ENCODE results near the gene BEST1.
A peak's percentile ranks its signal among the peaks of the same experiment; 100 is the strongest.

Gene BEST1

GRCh38 chr11:61959678-61960077, 9.5 kb downstream of the BEST1 start:
- Histone ChIP-seq H3K4me2 (ENCODE audit: insufficient read depth, low read length, poor library complexity, severe bottlenecking) (no peak overlapping the region), H3K27ac (replicated peaks; ENCODE audit: low read length) (no peak overlapping the region), H2AK5ac (ENCODE audit: low read depth, low read length) (no peak overlapping the region), H2BK15ac (ENCODE audit: low read length) (no peak overlapping the region), H3K4me1 (ENCODE audit: control insufficient read depth in 2 of 2, insufficient read depth in 1 of 2, low read depth in 1 of 2, low read length in 2 of 2) (peaks cover 0 to 5% of the 10 kb centered on the region in 2 donors), H3K27me3 (ENCODE audit: control insufficient read depth in 3 of 3, insufficient read depth in 3 of 3, low read depth in 1 of 3, low read length in 3 of 3) (peaks cover 0 to 17% (median 3%) of the 10 kb centered on the region in 3 experiments), H3K79me1 (ENCODE audit: low read depth, low read length) (peaks cover 3% of the 10 kb centered on the region), H3K4ac (ENCODE audit: low read length) (no peak overlapping the region), H4K8ac (ENCODE audit: low read depth, low read length) (no peak overlapping the region), H2AFZ (ENCODE audit: low read length) (no peak overlapping the region), H3K14ac (ENCODE audit: low read length) (no peak overlapping the region), H3K4me3 (ENCODE audit: low read length in 2 of 2) (no peak overlapping the region), H2BK5ac (ENCODE audit: low read length) (no peak overlapping the region), H3K18ac (ENCODE audit: low read length) (no peak overlapping the region), H3K23ac (ENCODE audit: low read depth, low read length, poor library complexity) (no peak overlapping the region), H3K9me3 (replicated peaks in 1 of 2; ENCODE audit: control insufficient read depth in 2 of 2, insufficient read depth in 1 of 2, low read depth in 1 of 2, low read length in 2 of 2) (no peaks in the 10 kb centered on the region), H2BK12ac (ENCODE audit: low read length) (no peak overlapping the region), H2BK120ac (ENCODE audit: low read depth, low read length) (peak overlapping the region; percentile 3), H3K9ac (ENCODE audit: low read depth, low read length, poor library complexity) (no peak overlapping the region), H3K36me3 (replicated peaks in 1 of 2; ENCODE audit: control insufficient read depth in 2 of 2, insufficient read depth in 2 of 2, low read length in 2 of 2) (peaks cover 11 to 21% of the 10 kb centered on the region in 2 donors), H4K91ac (ENCODE audit: low read depth, low read length, poor library complexity) (no peak overlapping the region)
- no peak for DNase-seq (ENCODE audit: low spot score)
- WGBS, 2 donors (ENCODE audit: extremely low coverage in 2 of 2, insufficient read length in 2 of 2, insufficient replicate concordance in 1 of 2), result no CpG with 5 or more reads among the region's 6 CpGs

DNA sequence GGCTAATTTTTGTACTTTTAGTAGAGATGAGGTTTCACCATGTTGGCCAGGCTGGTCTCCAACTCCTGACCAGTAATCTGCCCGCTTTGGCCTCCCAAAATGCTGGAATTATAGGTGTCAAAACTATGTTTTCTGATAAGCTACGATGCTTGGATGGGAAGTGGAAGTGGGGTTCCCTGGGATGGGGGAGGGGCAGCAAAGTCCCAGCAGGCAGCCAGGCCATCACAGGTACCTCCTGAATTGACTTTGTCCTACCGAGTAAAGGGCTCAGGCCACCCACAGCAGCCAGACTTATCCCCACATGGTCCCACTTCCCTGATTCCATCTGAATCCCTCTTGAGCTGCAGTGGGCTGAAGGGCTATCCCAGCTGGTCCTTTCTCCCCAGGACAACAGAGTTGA, 10.4 kb downstream of the BEST1 start:
- Histone ChIP-seq H4K8ac (ENCODE audit: low read depth, low read length) (no peak overlapping the region), H2BK5ac (ENCODE audit: low read length) (no peak overlapping the region), H3K79me1 (ENCODE audit: low read depth, low read length) (peaks cover 8% of the 10 kb centered on the region), H2AK5ac (ENCODE audit: low read depth, low read length) (no peak overlapping the region), H3K36me3 (replicated peaks in 1 of 2; ENCODE audit: control insufficient read depth in 2 of 2, insufficient read depth in 2 of 2, low read length in 2 of 2) (peaks cover 15 to 30% of the 10 kb centered on the region in 2 donors), H3K4me3 (ENCODE audit: low read length in 2 of 2) (no peak overlapping the region), H3K27me3 (ENCODE audit: control insufficient read depth in 3 of 3, insufficient read depth in 3 of 3, low read depth in 1 of 3, low read length in 3 of 3) (peaks cover 0 to 9% (median 0%) of the 10 kb centered on the region in 3 experiments), H3K9ac (ENCODE audit: low read depth, low read length, poor library complexity) (no peak overlapping the region), H2BK120ac (ENCODE audit: low read depth, low read length) (no peak overlapping the region), H2AFZ (ENCODE audit: low read length) (no peak overlapping the region), H3K4me1 (ENCODE audit: control insufficient read depth in 2 of 2, insufficient read depth in 1 of 2, low read depth in 1 of 2, low read length in 2 of 2) (peaks cover 2% of the 10 kb centered on the region in 2 donors), H3K4me2 (ENCODE audit: insufficient read depth, low read length, poor library complexity, severe bottlenecking) (no peak overlapping the region), H2BK12ac (ENCODE audit: low read length) (no peak overlapping the region), H4K91ac (ENCODE audit: low read depth, low read length, poor library complexity) (no peak overlapping the region), H3K23ac (ENCODE audit: low read depth, low read length, poor library complexity) (no peak overlapping the region), H3K27ac (replicated peaks; ENCODE audit: low read length) (no peak overlapping the region), H3K14ac (ENCODE audit: low read length) (no peak overlapping the region), H3K18ac (ENCODE audit: low read length) (no peak overlapping the region), H2BK15ac (ENCODE audit: low read length) (no peak overlapping the region), H3K4ac (ENCODE audit: low read length) (no peak overlapping the region), H3K9me3 (replicated peaks in 1 of 2; ENCODE audit: control insufficient read depth in 2 of 2, insufficient read depth in 1 of 2, low read depth in 1 of 2, low read length in 2 of 2) (no peaks in the 10 kb centered on the region)
- DNase-seq (ENCODE audit: low spot score), result no peak
- WGBS, 2 donors (ENCODE audit: extremely low coverage in 2 of 2, insufficient read length in 2 of 2, insufficient replicate concordance in 1 of 2), result no CpG with 5 or more reads among the region's 3 CpGs

- no peak for DNase-seq (ENCODE audit: low spot score)
- Histone ChIP-seq H2BK120ac (ENCODE audit: low read depth, low read length) (no peak overlapping the region), H3K4me3 (ENCODE audit: low read length in 2 of 2) (no peak overlapping the region), H2BK5ac (ENCODE audit: low read length) (no peak overlapping the region), H3K4ac (ENCODE audit: low read length) (no peak overlapping the region), H3K14ac (ENCODE audit: low read length) (no peak overlapping the region), H3K27ac (replicated peaks; ENCODE audit: low read length) (no peak overlapping the region), H3K9ac (ENCODE audit: low read depth, low read length, poor library complexity) (no peak overlapping the region), H2BK15ac (ENCODE audit: low read length) (no peak overlapping the region), H3K79me1 (ENCODE audit: low read depth, low read length) (peaks cover 8% of the 10 kb centered on the region), H3K27me3 (ENCODE audit: control insufficient read depth in 3 of 3, insufficient read depth in 3 of 3, low read depth in 1 of 3, low read length in 3 of 3) (no peaks in the 10 kb centered on the region), H2BK12ac (ENCODE audit: low read length) (no peak overlapping the region), H2AFZ (ENCODE audit: low read length) (no peak overlapping the region), H3K23ac (ENCODE audit: low read depth, low read length, poor library complexity) (no peak overlapping the region), H3K36me3 (replicated peaks in 1 of 2; ENCODE audit: control insufficient read depth in 2 of 2, insufficient read depth in 2 of 2, low read length in 2 of 2) (peaks cover 15 to 38% of the 10 kb centered on the region in 2 donors), H4K91ac (ENCODE audit: low read depth, low read length, poor library complexity) (no peak overlapping the region), H4K8ac (ENCODE audit: low read depth, low read length) (no peak overlapping the region), H3K9me3 (replicated peaks in 1 of 2; ENCODE audit: control insufficient read depth in 2 of 2, insufficient read depth in 1 of 2, low read depth in 1 of 2, low read length in 2 of 2) (no peaks in the 10 kb centered on the region), H3K18ac (ENCODE audit: low read length) (no peak overlapping the region), H3K4me1 (ENCODE audit: control insufficient read depth in 2 of 2, insufficient read depth in 1 of 2, low read depth in 1 of 2, low read length in 2 of 2) (peaks cover 1 to 4% of the 10 kb centered on the region in 2 donors), H2AK5ac (ENCODE audit: low read depth, low read length) (no peak overlapping the region), H3K4me2 (ENCODE audit: insufficient read depth, low read length, poor library complexity, severe bottlenecking) (no peak overlapping the region)
- WGBS, 2 donors (ENCODE audit: extremely low coverage in 2 of 2, insufficient read length in 2 of 2, insufficient replicate concordance in 1 of 2), result no CpG with 5 or more reads among the region's 8 CpGs
These were observed 11.5 kb downstream of the BEST1 start for GRCh38 chr11:61961570-61962212.

- Histone ChIP-seq H3K4me3 (ENCODE audit: low read length in 2 of 2) (no peak overlapping the region), H4K8ac (ENCODE audit: low read depth, low read length) (no peak overlapping the region), H3K36me3 (replicated peaks in 1 of 2; ENCODE audit: control insufficient read depth in 2 of 2, insufficient read depth in 2 of 2, low read length in 2 of 2) (peaks cover 15 to 38% of the 10 kb centered on the region in 2 donors), H3K79me1 (ENCODE audit: low read depth, low read length) (peaks cover 8% of the 10 kb centered on the region), H2AK5ac (ENCODE audit: low read depth, low read length) (no peak overlapping the region), H3K9ac (ENCODE audit: low read depth, low read length, poor library complexity) (no peak overlapping the region), H2BK15ac (ENCODE audit: low read length) (no peak overlapping the region), H2BK120ac (ENCODE audit: low read depth, low read length) (no peak overlapping the region), H3K14ac (ENCODE audit: low read length) (no peak overlapping the region), H4K91ac (ENCODE audit: low read depth, low read length, poor library complexity) (no peak overlapping the region), H3K4me1 (ENCODE audit: control insufficient read depth in 2 of 2, insufficient read depth in 1 of 2, low read depth in 1 of 2, low read length in 2 of 2) (peaks cover 1 to 4% of the 10 kb centered on the region in 2 donors), H3K27me3 (ENCODE audit: control insufficient read depth in 3 of 3, insufficient read depth in 3 of 3, low read depth in 1 of 3, low read length in 3 of 3) (no peaks in the 10 kb centered on the region), H2AFZ (ENCODE audit: low read length) (no peak overlapping the region), H3K9me3 (replicated peaks in 1 of 2; ENCODE audit: control insufficient read depth in 2 of 2, insufficient read depth in 1 of 2, low read depth in 1 of 2, low read length in 2 of 2) (no peaks in the 10 kb centered on the region), H3K27ac (replicated peaks; ENCODE audit: low read length) (no peak overlapping the region), H3K18ac (ENCODE audit: low read length) (no peak overlapping the region), H3K23ac (ENCODE audit: low read depth, low read length, poor library complexity) (no peak overlapping the region), H3K4ac (ENCODE audit: low read length) (no peak overlapping the region), H3K4me2 (ENCODE audit: insufficient read depth, low read length, poor library complexity, severe bottlenecking) (no peak overlapping the region), H2BK12ac (ENCODE audit: low read length) (no peak overlapping the region), H2BK5ac (ENCODE audit: low read length) (no peak overlapping the region)
- no CpG with 5 or more reads among the region's 12 CpGs for WGBS, 2 donors (ENCODE audit: extremely low coverage in 2 of 2, insufficient read length in 2 of 2, insufficient replicate concordance in 1 of 2)
- DNase-seq (ENCODE audit: low spot score), result no peak
These were observed 12.3 kb downstream of the BEST1 start for GRCh38 chr11:61962213-61963015.
